Urothelium cell line (cell line): Measurements from ENCODE around the gene SERGEF.
"Not testable (repeated sequence)": the region's sequence is repeated elsewhere in the genome, so short reads cannot be mapped to it uniquely, and the experiment has no call there.

Experiments used
- DNase-seq: peaks from one replicate; pipeline ENCODE4 v3.0.0; 2011; ENCODE audit warnings: low spot score, mixed read lengths
- FAIRE-seq: peaks from 2 replicates; lab custom pipeline; 2011; peaks lifted over from hg19 to GRCh38; lab: Jason Lieb, UNC

SERGEF gene

DNA sequence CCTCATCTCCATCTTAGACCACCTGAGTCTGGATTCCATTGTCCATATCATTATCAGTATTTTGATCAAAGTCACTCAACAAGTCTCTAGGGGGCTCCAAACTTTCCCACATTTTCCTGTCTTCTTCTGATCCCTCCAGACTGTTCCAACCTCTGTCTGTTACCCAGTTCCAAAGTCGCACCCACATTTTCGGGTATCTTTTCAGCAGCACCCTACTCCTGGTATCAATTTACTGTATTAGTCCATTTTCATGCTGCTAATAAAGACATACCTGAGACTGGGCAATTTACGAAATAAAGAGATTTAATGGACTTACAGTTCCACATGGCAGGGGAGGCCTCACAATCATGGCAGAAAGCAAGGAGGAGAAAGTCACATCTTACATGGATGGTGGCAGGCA is 144.4 kb downstream of the SERGEF start:
- FAIRE-seq = not testable (repeated sequence)

DNA sequence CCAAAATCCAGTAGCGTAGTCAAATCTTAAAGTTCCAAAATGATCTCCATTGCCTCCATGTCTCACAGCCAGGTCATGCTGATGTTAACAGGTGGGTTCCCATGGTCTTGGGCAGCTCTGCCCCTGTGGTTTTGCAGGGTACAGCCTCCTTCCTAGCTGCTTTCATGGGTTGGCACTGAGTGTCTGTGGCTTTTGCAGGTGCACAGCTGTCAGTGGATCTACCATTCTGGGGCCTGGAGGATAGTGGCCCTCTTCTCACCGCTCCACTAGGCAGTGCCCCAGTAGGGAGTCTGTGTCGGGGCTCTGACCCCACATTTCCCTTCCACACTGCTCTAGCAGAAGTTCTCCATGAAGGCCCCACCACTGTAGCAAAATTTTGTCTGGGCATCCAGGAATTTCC is 145.5 kb downstream of the SERGEF start:
- FAIRE-seq (no peak), DNase-seq (no peak)

More for the DNA sequence above, 144.4 kb downstream of the SERGEF start:
- not testable (repeated sequence) for DNase-seq

DNA sequence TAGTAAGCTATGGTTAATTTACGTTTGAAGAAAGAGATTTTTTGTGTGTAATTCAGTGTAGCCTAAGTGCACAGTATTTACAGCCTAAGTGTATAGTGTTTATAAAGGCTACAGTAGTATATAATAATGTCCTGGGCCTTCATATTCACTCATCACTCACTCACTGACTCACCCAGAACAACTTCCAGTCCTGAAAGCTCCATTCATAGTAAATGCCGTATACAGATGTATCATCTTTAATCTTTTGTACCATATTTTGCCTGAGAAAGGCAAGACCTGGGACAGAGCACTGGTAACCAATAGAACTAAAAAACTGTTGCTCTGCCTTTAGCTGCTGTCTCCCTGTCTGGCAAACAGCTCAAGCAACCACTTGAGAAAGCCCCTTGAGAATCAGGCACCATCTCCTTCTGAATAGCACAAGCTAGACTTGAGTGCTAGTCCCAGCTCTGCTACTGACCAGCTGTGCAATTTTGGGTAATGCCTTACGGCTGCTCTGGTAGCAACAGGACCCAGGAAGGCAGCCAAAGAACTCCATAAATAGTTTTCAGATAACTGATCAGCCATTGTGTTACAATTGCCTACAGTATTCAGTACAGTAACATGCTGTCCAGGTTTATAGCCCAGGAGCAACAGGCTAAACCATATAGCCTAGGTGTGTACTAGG is 146.9 kb downstream of the SERGEF start:
- DNase-seq = no peak
- no peak for FAIRE-seq

DNA sequence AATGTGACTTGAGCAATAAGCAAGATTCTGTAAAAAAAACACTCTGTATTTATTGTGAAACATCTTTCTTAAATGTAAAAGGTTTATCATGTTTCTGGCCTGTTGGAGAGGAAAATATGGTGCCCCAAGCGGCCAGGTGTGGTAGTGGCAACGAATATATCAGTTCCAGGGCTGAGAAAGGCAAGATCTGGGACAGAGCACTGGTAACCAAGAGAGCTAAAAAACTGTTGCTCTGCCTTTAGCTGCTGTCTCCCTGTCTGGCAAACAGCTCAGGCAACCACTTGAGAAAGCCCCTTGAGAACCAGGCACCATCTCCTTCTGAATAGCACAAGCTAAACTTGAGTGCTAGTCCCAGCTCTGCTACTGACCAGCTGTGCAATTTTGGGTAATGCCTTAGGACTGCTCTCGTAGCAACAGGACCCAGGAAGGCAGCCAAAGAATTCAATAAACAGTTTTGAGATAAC is 148.3 kb downstream of the SERGEF start:
- FAIRE-seq (no peak), DNase-seq (peak; percentile 38)

DNA sequence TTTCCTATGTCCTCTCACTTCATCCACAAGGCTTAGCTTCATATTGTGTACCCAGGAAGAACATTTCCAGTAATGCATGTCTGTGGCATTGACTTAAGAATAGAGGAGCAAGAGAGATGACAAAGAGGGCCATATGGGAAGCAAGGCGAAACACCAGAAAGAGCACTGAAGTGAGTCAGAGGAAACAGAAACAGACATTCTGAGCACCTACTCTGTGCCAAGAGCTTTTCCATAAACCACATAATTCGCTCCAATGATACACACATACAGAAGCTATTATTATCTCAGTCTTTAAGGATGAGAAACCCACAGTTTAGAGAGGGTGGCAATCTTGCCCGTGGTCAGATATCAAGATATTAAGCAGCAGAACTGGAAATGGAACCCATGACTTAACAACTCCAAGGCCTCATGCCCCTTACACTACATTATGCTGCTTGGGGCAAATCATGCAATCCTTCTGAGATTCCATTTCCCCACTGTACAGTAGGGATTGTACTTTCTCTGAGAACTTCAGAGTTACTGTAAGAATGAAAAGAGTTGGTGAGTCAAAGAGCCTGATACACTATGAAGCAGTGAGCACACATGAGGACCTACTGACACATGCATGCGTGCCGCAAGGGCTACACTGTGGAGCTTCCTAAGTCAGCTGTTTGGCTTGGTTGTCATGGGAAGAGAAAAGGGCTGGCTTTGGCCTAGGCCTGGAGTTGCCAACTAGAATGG is 151.7 kb downstream of the SERGEF start:
- FAIRE-seq (no peak), DNase-seq (no peak)

DNA sequence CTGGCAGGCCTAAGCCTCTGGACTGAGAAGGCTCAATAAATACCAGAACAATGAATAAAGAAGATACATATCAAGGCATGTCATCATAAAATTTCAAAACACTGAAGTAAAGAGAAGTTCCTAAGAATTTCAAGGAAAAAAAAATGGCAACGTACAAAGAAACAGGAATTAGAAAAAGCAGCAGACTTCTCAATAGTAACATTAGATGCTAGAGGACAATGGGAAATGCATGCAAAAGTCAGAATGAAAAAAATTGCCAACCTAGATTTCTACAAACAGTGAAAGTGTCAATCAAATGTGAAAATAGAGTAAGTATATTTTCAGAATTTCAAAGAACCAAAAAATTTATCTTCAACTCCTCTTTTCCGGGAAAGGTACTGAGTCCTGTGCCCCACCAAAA is 153.3 kb downstream of the SERGEF start:
- DNase-seq (no peak), FAIRE-seq (no peak)

DNA sequence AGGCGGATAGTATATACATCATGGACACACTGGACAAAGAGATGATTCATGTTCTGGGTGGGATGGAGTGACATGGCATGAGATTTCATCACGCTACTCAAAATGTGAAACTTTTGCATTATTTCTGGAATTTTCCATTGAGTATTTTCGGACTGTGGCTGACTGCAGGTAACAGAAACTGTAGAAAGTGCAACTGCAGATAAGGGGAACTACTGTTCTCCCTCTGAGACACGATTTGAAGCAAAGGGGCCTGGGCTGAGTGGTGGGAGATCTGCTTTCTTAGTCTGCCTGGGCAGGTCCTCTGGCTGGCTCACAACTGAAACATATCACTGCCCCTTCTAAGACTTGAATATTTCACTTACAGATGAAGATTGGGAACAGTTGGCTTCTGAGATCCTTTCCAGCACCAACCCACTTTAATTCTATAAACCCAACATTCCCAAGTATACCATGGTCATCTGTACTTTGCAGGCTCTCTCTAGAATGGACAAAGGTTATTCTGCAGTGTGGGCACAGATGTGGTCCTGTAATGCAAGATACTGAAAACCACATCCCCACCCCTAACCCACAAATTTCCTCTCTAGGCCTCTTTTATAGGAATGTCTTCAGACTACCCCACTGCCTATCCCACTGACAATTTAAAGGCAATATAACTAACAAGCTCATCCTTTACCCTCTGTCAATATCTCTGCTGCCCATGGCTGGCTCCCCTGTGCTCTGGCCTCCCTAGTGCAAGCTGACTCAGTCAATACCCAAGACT is 157.1 kb downstream of the SERGEF start:
- no peak for FAIRE-seq

DNA sequence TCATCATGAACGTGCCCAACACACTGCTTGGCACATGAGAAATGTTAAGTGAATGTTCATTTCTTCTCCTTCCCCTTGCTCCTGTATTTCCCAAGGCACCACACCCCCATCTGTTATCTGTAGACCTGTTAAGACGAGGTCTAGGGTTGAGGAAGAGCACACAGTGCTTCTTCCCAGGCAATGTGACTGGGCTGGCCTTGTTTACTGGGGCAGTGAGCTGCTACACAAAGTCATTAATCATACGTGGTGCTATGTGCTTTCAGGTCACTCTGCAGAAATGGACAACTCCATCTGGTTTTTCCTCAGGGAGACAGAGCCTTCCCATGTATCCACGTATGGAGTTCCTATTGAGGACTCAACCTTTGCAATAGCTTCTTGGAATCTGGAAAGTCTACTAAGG is 159.6 kb downstream of the SERGEF start:
- FAIRE-seq = peak; percentile 42
- no peak for DNase-seq

More for the DNA sequence above, 157.1 kb downstream of the SERGEF start:
- no peak for DNase-seq

DNA sequence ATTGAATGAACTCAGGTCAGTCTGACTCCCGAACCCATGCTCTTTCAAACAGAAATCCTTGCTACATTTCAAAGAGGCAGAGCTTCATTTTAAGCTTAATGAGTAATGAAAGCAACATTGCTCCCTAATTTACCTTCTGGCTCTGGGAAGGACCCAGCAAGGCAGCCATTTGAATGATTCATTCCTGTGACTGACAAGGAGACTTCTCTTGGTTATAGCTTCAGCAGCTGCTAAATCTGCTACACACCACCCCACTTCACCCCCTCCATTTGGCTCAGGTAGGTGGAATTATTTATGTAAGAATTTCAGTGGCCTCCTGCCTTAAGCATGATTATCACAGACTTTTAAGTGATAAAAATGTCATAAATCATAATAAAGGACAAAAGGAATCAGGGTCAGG is 160.6 kb downstream of the SERGEF start:
- FAIRE-seq (no peak), DNase-seq (no peak)

DNA sequence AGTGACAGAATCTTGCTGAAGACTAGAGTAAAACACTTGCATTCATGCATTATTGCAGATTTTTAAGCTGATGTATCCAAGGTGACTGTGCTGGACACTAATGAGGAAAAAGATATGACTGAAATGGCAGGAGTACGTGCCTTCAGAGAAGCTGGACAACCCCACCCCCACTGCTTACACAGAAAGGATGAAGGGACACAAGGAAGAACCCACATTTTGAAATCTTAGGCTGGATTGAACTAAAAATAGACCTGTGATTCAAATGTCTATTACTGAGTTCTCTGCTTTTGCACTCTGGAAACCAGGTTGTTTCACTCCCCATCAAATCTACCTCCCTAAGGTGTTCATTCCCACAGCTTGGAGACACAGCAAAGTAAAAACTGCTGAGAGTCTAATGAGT is 161.2 kb downstream of the SERGEF start:
- FAIRE-seq = no peak

DNA sequence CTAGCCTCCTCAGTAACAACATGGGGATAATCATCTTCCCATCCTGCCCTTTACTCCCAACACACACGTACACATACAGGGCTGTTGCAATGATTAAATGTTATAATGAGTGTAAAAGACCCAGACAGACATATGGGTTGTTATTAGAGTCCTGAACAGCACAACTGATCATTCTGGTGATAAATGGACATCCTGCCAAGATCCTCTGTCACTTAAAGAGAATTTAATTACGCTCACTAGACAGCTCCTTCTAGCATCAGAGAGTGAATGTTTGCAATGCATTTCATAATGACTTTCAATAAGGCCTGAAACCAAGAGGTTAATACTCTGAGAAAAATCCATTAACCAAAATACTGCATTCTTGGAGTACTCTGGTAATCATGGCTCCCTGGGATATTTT is 162.5 kb downstream of the SERGEF start:
- FAIRE-seq (no peak), DNase-seq (no peak)

More for the DNA sequence above, 161.2 kb downstream of the SERGEF start:
- DNase-seq = no peak

DNA sequence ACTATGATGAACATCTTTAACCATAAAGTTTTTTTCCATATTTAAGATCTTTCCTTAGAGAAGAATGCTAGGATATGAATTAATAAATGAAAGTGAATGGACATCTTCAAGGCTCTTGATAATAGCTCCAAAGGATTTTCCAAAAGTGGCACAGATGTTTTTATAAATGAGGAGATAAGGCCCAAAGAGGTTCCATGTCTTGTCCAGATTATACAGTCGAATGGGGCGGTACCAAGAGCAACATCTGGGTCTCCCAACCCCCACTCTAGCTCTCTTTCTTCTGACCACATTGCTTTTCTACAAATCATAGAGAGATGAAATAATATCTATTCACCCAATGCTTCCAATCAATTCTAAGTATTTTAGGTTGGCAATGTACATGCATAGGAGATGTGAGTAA is 164.1 kb downstream of the SERGEF start:
- FAIRE-seq = no peak
- DNase-seq = no peak

DNA sequence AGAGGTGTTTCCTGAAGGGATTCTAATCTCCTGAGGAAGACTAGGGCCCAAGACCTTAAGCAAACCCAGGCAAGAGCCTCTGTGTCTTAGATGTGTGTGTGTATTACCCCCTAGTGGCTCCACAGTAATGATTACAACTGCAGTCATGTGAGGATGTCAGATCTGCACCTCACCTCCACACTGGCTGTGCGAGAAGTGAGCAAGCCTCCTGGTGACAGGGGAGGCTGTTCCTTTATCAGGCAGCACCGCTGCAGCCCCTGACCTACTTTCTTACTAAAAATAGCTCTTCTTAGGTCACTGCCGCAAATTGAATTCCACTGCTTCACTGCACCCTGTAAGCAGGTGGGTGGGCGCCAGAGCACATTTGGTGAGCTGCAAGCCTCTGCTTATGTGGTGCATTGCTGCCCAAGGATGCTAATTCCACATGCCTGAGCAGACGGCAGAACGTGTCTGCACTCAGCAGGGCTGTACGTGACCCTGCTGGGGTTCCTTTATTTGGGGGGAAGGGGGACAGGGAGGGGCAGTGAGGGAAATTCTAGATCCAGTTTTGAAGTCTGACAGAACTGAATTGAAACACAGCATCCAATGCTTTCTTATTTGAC is 165.9 kb downstream of the SERGEF start:
- DNase-seq = peak; percentile 41
- no peak for FAIRE-seq

DNA sequence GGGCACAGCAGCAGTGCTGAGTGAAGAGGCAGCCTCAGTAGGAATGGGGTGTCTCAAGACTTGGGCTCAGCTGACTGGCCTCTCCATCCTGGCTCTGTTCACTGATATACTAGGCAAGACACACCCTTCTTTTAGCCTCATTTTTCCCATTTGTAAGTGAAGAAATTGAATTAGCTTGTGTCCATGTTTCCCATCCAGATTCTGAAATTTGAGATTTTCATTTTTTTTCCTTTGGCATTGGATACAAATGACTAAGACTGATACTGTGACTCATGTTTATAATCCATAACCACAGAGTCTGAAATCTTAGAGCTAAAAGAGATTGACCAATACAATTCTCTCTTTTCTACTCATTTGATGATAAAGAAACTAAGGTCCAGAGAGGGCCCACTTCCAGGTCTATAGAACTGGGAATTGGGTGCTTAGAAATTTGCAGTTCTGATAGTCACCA is 167.4 kb downstream of the SERGEF start:
- peak; percentile 38 for DNase-seq
- no peak for FAIRE-seq

DNA sequence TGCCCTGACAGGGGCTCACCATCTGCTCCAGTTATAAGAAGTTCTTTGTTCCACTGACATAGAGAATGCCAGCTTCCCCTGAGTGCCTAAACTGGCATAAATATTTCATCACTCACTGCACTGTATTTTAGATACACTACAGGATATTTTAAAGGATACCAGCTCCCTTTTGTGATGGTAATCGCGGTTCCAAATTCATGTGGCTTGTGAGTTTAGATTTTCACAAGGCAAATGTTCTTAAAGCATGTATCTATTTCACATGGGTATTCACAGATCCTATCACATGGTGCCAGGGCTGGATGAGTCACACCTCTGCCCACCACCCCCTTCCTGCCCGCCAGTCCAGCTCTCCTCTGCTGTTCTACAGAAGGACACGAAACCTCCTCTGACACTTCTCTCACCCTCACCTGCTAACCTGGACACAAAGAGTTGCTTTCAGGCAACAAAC is 172.7 kb downstream of the SERGEF start:
- FAIRE-seq (no peak), DNase-seq (peak; percentile 57)

DNA sequence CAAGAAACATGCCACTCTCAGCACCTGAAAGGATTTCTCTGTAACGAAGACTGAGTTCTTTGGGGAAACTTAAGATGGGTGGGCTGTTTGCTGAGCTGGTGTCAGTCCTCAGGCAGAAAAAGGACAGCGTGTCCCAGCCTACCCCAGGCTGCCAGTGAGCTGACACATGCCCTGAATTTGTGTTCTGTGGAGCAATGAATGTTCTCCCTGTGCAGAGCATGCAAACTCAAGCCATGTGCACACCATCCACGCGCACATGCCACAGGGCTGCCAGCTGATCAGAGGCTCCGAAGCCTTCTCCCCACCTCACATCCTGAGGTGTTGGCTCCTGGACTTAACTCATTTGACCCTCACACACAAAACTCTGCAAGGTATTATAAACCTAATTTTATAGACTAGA is 173.4 kb downstream of the SERGEF start:
- DNase-seq (no peak), FAIRE-seq (no peak)

DNA sequence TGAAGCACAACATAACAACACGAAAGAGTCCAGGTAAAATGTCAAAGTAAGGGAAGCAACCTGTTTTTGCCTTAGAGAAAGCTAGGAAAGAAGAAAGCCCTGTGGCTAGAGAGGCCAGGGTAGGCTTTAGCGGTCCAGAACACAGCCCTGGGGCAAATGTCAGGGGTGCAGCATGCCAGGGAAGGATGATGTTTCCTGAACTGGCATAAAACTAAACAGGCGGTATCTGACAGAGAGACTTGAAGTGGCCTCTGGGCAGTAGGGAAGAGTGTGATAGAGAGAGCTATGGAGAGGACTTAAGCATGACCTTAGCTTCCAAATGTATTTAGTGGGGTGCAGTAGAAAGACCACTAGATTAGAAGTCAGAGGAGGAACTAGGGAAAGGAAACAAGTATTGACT is 174.7 kb downstream of the SERGEF start:
- no peak for DNase-seq
- no peak for FAIRE-seq

DNA sequence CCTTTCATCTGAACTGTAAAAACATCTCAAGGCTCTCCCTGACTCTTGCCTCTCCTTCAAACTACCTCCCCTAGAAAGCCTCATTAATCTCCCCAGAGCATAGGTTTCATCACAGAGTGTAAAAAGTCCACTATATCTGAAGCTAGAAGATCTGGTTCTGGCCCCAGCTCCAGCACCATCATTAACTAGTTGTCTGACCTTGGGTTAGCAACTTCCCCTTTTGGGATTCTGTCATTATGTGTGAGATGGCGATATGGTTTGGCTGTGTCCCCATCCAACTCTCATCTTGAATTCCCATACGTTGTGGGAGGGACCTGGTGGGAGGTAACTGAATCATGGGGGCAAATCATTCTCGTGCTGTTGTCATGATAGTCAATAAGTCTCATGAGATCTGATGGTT is 181.0 kb downstream of the SERGEF start:
- FAIRE-seq (no peak), DNase-seq (no peak)

DNA sequence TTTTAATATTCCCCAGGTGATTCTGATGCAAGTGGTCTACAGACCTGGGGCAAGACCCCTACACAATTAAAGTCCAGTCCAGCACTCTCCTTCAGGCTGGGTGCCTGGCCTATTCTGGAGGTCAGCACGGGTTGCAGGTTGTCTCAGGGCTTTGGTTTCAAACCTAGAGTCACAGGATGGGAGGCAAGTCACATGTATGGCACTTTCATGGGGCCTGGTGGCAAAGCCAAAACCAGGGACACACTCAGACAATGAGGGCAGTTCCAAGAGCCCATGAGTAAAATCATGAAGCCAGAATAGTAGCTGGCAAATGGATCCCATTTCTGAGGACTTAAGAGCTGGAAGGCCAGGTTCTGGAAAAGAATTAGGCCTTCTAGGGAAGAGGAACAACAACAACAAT is 181.6 kb downstream of the SERGEF start:
- FAIRE-seq = no peak

DNA sequence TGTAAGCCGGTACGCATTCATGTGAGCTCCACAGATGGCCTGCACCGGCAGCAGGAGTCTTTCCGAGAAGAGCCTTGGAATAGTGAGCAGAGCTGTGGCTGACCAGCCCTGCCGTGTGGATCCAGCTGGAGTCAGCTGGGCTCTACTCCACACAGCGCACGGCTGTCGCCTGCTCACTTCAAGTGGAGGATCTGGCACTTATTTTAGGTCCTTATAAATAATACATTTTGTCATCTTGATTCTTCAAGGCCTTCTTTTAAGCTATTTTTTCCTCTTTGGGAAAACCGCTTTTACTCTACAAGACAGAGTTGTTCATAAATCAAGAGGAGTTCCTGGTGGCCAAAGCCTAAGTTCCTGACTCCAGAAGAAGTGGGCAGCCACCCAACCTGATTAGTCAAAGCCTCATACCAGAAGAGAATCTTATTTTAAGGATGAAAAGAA is 184.5 kb downstream of the SERGEF start:
- FAIRE-seq = no peak
- no peak for DNase-seq

More for the DNA sequence above, 181.6 kb downstream of the SERGEF start:
- DNase-seq = no peak

DNA sequence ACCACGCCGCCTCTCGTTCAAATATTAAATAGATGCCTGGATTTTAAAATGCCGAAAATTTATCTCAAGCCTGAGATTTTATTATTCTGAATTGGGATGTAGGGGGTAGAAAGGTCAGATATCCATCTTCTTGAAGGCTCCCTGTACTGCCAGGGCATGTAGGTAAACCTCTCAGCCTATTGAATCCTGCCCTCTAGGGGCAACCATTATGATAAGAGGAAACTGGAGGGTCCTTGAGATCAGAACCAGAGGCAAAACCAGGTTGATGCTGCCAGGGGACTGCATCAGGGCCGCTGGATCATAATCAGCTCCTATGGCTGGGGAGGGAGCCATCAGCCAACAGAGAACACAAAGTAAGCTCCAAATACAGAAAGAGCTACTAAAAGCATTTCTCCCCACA is 185.8 kb downstream of the SERGEF start:
- FAIRE-seq (no peak), DNase-seq (no peak)
